Neural cell (in vitro differentiated cells): Measurements from ENCODE around the gene EHMT1. TPM values are rescaled to one million over a fixed set of nuclear protein-coding genes. Genes with fewer than 3 reads are reported as not detected.

Experiments
- H2AFZ ChIP-seq: fragments of 200-600, 300-800 bp; sonication (generic), shearing (Covaris generic); 2 replicates; pipeline ENCODE4 v1.6.0; 2014; ENCODE audit warnings: low read depth, mild to moderate bottlenecking, antibody characterized with exemption, low read length, moderate library complexity
- H3F3A ChIP-seq: fragments of 200-600 bp; shearing (Covaris generic); 2 replicates; pipeline ENCODE4 v1.6.1; 2016; ENCODE audit warnings: mild to moderate bottlenecking, moderate library complexity, mixed read lengths, antibody characterized with exemption, low read length; ENCODE audit not compliant: insufficient read depth, poor library complexity, severe bottlenecking
- H3K27ac ChIP-seq: fragments of 200-600, 300-800 bp; sonication (generic), shearing (Covaris generic); 2 replicates; pipeline ENCODE4 v1.5.1; 2014; ENCODE audit warnings: mild to moderate bottlenecking, low read length, moderate library complexity
- H3K27me3 ChIP-seq: fragments of 300-800, 200-600 bp; sonication (generic), shearing (Covaris generic); 2 replicates; pipeline ENCODE4 v1.6.0; 2014; ENCODE audit warnings: mild to moderate bottlenecking, low read depth, low read length, moderate library complexity; ENCODE audit not compliant: insufficient read depth
- H3K36me3 ChIP-seq: fragments of 300-800, 200-600 bp; sonication (generic), shearing (Covaris generic); 2 replicates; pipeline ENCODE4 v1.5.1; 2014; ENCODE audit warnings: mild to moderate bottlenecking, antibody characterized with exemption, low read length, moderate library complexity; ENCODE audit not compliant: insufficient read depth
- H3K4me2 ChIP-seq: fragments of 300-800, 200-600 bp; sonication (generic), shearing (Covaris generic); 2 replicates; pipeline ENCODE4 v1.6.0; 2014; ENCODE audit warnings: mild to moderate bottlenecking, low read length
- H3K4me3 ChIP-seq: fragments of 300-800, 200-600 bp; sonication (generic), shearing (Covaris generic); 2 replicates; pipeline ENCODE4 v1.5.1; 2014; ENCODE audit warnings: mild to moderate bottlenecking, low read length, moderate library complexity
- H3K79me2 ChIP-seq: fragments of 200-600 bp; shearing (Covaris generic); replicated peaks from 2 replicates; pipeline ENCODE4 v1.6.0; 2014; ENCODE audit warnings: mild to moderate bottlenecking, low read length, moderate library complexity; ENCODE audit not compliant: insufficient read depth
- H3K9ac ChIP-seq: fragments of 300-800, 200-600 bp; sonication (generic), shearing (Covaris generic); 2 replicates; pipeline ENCODE4 v1.6.1; 2016; ENCODE audit warnings: mild to moderate bottlenecking, low read length, mixed read lengths
- H3K9me2 ChIP-seq: fragments of 200-600 bp; shearing (Covaris generic); 2 replicates; pipeline ENCODE4 v1.6.1; 2016; ENCODE audit warnings: mild to moderate bottlenecking, low read length, mixed read lengths; ENCODE audit not compliant: insufficient read depth
- H3K9me3 ChIP-seq: fragments of 200-600, 300-800 bp; sonication (generic), shearing (Covaris generic); 2 replicates; pipeline ENCODE4 v1.6.1; 2016; ENCODE audit warnings: mild to moderate bottlenecking, mixed run types, low read length, moderate library complexity, mixed read lengths
- H4K20me1 ChIP-seq: fragments of 200-600 bp; shearing (Covaris generic); 2 replicates; pipeline ENCODE4 v1.6.1; 2016; ENCODE audit warnings: mild to moderate bottlenecking, mixed run types; ENCODE audit not compliant: insufficient read depth
- CTCF ChIP-seq: fragments of 450-650 bp; IDR thresholded peaks from 2 replicates; pipeline ENCODE4 v1.5.1; 2014; ENCODE audit warnings: antibody characterized with exemption, mild to moderate bottlenecking, moderate library complexity; ENCODE audit not compliant: poor library complexity, severe bottlenecking
- EP300 ChIP-seq: fragments of 450-650 bp; conservative IDR thresholded peaks from 2 replicates; pipeline ENCODE4 v1.6.1; 2014; ENCODE audit warnings: antibody characterized with exemption, mild to moderate bottlenecking, moderate library complexity; ENCODE audit not compliant: poor library complexity, severe bottlenecking
- EZH2 ChIP-seq: fragments of 200-600, 300-800 bp; shearing (Covaris generic), sonication (generic); IDR thresholded peaks from 2 replicates; pipeline ENCODE4 v1.6.1; 2014; ENCODE audit warnings: antibody characterized with exemption, low read length, borderline replicate concordance, mild to moderate bottlenecking; ENCODE audit not compliant: insufficient read depth, poor library complexity, severe bottlenecking
- MXI1 ChIP-seq: fragments of 450-650 bp; conservative IDR thresholded peaks from 2 replicates; pipeline ENCODE4 v1.6.1; 2014; ENCODE audit warnings: antibody characterized with exemption, mild to moderate bottlenecking; ENCODE audit not compliant: poor library complexity, severe bottlenecking
- POLR2AphosphoS5 ChIP-seq: IDR thresholded peaks from 2 replicates; pipeline ENCODE4 v1.6.1; 2012
- RAD21 ChIP-seq: fragments of 450-650 bp; conservative IDR thresholded peaks from 2 replicates; pipeline ENCODE4 v1.6.1; 2014; ENCODE audit warnings: antibody characterized with exemption, mild to moderate bottlenecking, moderate library complexity
- SMC3 ChIP-seq: fragments of 450-650 bp; conservative IDR thresholded peaks from 2 replicates; pipeline ENCODE4 v1.6.1; 2014; ENCODE audit warnings: antibody characterized with exemption, mild to moderate bottlenecking, moderate library complexity; ENCODE audit not compliant: poor library complexity
- TAF1 ChIP-seq: IDR thresholded peaks from 2 replicates; pipeline ENCODE4 v1.6.1; 2012; ENCODE audit warnings: low read depth
- polyA plus RNA-seq: library from polyadenylated mRNA; depleted of rRNA; stranded (reverse); fragments of >200 nt; gene quantifications from 2 replicates; pipeline ENCODE4 v1.2.3, GENCODE V29; 2014
- TF ChIP-seq, protein P1 (sequence below): IDR thresholded peaks from 2 replicates; pipeline ENCODE4 v1.6.1; 2012; ENCODE audit warnings: borderline replicate concordance

The EHMT1 gene
- polyA plus RNA-seq, 1 donor from 2014 or later = 53.0 TPM

DNA sequence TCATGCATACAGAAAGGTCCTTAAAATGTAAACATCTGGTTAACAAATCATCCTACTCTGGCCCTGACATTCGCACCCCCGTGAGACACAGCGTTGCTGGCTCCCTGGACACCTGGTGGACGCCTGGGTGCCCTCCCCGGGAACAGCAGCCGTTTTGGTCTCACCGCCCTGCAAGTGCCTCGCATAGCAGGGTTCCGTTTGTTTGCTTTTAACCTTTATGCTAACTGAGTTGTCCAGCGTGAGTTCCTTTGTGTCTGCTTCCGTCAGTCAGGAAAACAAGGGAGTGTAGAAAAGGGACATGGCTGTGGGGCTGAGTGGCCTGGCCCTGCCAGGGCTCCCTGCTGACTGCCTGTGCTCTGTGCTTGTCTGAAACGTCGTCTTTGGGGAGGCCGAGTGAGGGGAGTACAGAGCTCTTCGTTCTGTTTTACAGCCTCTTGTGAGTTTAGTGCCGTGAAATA is 166.9 kb downstream of the EHMT1 start:
- no peaks in the 10 kb centered on the region for H3K79me2 ChIP-seq
- H3K9me3 ChIP-seq = no peaks in the 10 kb centered on the region
- H3K27ac ChIP-seq = no peak overlapping the region
- H3K4me3 ChIP-seq = no peak overlapping the region
- no peak overlapping the region for H3K4me2 ChIP-seq
- no peak overlapping the region for H2AFZ ChIP-seq
- TF ChIP-seq TAF1 (no peak), POLR2AphosphoS5 (no peak)
- TF ChIP-seq, protein P1, sequence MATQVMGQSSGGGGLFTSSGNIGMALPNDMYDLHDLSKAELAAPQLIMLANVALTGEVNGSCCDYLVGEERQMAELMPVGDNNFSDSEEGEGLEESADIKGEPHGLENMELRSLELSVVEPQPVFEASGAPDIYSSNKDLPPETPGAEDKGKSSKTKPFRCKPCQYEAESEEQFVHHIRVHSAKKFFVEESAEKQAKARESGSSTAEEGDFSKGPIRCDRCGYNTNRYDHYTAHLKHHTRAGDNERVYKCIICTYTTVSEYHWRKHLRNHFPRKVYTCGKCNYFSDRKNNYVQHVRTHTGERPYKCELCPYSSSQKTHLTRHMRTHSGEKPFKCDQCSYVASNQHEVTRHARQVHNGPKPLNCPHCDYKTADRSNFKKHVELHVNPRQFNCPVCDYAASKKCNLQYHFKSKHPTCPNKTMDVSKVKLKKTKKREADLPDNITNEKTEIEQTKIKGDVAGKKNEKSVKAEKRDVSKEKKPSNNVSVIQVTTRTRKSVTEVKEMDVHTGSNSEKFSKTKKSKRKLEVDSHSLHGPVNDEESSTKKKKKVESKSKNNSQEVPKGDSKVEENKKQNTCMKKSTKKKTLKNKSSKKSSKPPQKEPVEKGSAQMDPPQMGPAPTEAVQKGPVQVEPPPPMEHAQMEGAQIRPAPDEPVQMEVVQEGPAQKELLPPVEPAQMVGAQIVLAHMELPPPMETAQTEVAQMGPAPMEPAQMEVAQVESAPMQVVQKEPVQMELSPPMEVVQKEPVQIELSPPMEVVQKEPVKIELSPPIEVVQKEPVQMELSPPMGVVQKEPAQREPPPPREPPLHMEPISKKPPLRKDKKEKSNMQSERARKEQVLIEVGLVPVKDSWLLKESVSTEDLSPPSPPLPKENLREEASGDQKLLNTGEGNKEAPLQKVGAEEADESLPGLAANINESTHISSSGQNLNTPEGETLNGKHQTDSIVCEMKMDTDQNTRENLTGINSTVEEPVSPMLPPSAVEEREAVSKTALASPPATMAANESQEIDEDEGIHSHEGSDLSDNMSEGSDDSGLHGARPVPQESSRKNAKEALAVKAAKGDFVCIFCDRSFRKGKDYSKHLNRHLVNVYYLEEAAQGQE = no peak
- H3F3A ChIP-seq = no peaks in the 10 kb centered on the region
- no peaks in the 10 kb centered on the region for H3K36me3 ChIP-seq
- no peaks in the 10 kb centered on the region for H3K9me2 ChIP-seq
- no peaks in the 10 kb centered on the region for H4K20me1 ChIP-seq
- no peak overlapping the region for H3K9ac ChIP-seq
- no peaks in the 10 kb centered on the region for H3K27me3 ChIP-seq

- no peak overlapping the region for H2AFZ ChIP-seq
- H3K79me2 ChIP-seq = no peaks in the 10 kb centered on the region
- H3K36me3 ChIP-seq = no peaks in the 10 kb centered on the region
- H3K27ac ChIP-seq = no peak overlapping the region
- no peak overlapping the region for H3K4me3 ChIP-seq
- H3K4me2 ChIP-seq = no peak overlapping the region
- no peaks in the 10 kb centered on the region for H3K9me2 ChIP-seq
- no peaks in the 10 kb centered on the region for H3F3A ChIP-seq
- H3K27me3 ChIP-seq = no peaks in the 10 kb centered on the region
- no peaks in the 10 kb centered on the region for H4K20me1 ChIP-seq
- H3K9me3 ChIP-seq = no peaks in the 10 kb centered on the region
- H3K9ac ChIP-seq = no peak overlapping the region
- TF ChIP-seq CTCF (no peak), MXI1 (no peak), EZH2 (no peak), POLR2AphosphoS5 (no peak), SMC3 (no peak), EP300 (no peak)
These were observed 167.7 kb downstream of the EHMT1 start for GRCh38 chr9:137786511-137786920.

GRCh38 chr9:137787381-137787780 is 168.6 kb downstream of the EHMT1 start:
- H3K9ac ChIP-seq = no peak overlapping the region
- H3K9me3 ChIP-seq = no peaks in the 10 kb centered on the region
- H3K36me3 ChIP-seq = no peaks in the 10 kb centered on the region
- H3F3A ChIP-seq = no peaks in the 10 kb centered on the region
- no peaks in the 10 kb centered on the region for H3K27me3 ChIP-seq
- H3K27ac ChIP-seq = no peak overlapping the region
- no peak overlapping the region for H3K4me2 ChIP-seq
- H3K79me2 ChIP-seq = no peaks in the 10 kb centered on the region
- H4K20me1 ChIP-seq = no peaks in the 10 kb centered on the region
- TF ChIP-seq EZH2 (no peak), RAD21 (no peak), MXI1 (no peak), CTCF (no peak), SMC3 (no peak), POLR2AphosphoS5 (no peak), TAF1 (no peak), EP300 (no peak)
- TF ChIP-seq, protein P1 = no peak
- H2AFZ ChIP-seq = no peak overlapping the region
- no peaks in the 10 kb centered on the region for H3K9me2 ChIP-seq
- no peak overlapping the region for H3K4me3 ChIP-seq
